H9 (cell line): Measurements from ENCODE around the gene KCNJ12. TPM values are rescaled to one million over a fixed set of nuclear protein-coding genes. Genes with fewer than 3 reads are reported as not detected.
A peak's percentile ranks its signal among the peaks of the same experiment; 100 is the strongest.

ENCODE experiments used
- DNase-seq: peaks from one replicate; pipeline ENCODE4 v3.0.0-alpha.2; 2017
- H2AFZ ChIP-seq: one replicate; pipeline ENCODE4 v1.6.1; 2013; ENCODE audit warnings: mild to moderate bottlenecking, low read length, control low read depth, moderate library complexity
- H2AK5ac ChIP-seq: 2 replicates; pipeline ENCODE4 v1.6.1; 2013; ENCODE audit warnings: low read length, control low read depth, mixed read lengths; ENCODE audit not compliant: insufficient read length
- H2BK120ac ChIP-seq: one replicate; pipeline ENCODE4 v1.6.1; 2013; ENCODE audit warnings: low read depth, mild to moderate bottlenecking, low read length, control low read depth, inconsistent platforms; ENCODE audit not compliant: poor library complexity, severe bottlenecking
- H2BK12ac ChIP-seq: 2 replicates; pipeline ENCODE4 v1.6.1; 2013; ENCODE audit warnings: low read length, control low read depth, mixed read lengths, low read depth; ENCODE audit not compliant: insufficient read length
- H2BK15ac ChIP-seq: 2 replicates; pipeline ENCODE4 v1.6.1; 2013; ENCODE audit warnings: low read depth, low read length, control low read depth
- H2BK20ac ChIP-seq: one replicate; pipeline ENCODE4 v1.6.1; 2013; ENCODE audit warnings: low read depth, mild to moderate bottlenecking, low read length, control low read depth, inconsistent platforms; ENCODE audit not compliant: poor library complexity, severe bottlenecking
- H2BK5ac ChIP-seq: 2 replicates; pipeline ENCODE4 v1.6.1; 2013; ENCODE audit warnings: low read length, control low read depth, mixed read lengths; ENCODE audit not compliant: insufficient read length
- H3K14ac ChIP-seq: 2 replicates; pipeline ENCODE4 v1.6.1; 2013; ENCODE audit warnings: low read length, control low read depth; ENCODE audit not compliant: insufficient read depth
- H3K18ac ChIP-seq: 2 replicates; pipeline ENCODE4 v1.6.1; 2013; ENCODE audit warnings: low read depth, mild to moderate bottlenecking, mixed read lengths, low read length, control low read depth; ENCODE audit not compliant: insufficient read length
- H3K23ac ChIP-seq: 2 replicates; pipeline ENCODE4 v1.6.1; 2013; ENCODE audit warnings: low read length, control low read depth, mixed read lengths, low read depth; ENCODE audit not compliant: insufficient read length
- H3K23me2 ChIP-seq: 2 replicates; pipeline ENCODE4 v1.6.1; 2013; ENCODE audit warnings: low read depth, mild to moderate bottlenecking, mixed read lengths, low read length, control low read depth; ENCODE audit not compliant: insufficient read length, poor library complexity, severe bottlenecking
- H3K27ac ChIP-seq: 2 replicates; pipeline ENCODE4 v1.5.1; 2013; ENCODE audit warnings: low read length, control low read depth, mixed read lengths, low read depth; ENCODE audit not compliant: insufficient read length
- H3K27me3 ChIP-seq: 2 replicates; pipeline ENCODE4 v1.6.1; 2013; ENCODE audit warnings: low read length, control low read depth, inconsistent platforms; ENCODE audit not compliant: insufficient read depth
- H3K4ac ChIP-seq: 2 replicates; pipeline ENCODE4 v1.6.1; 2013; ENCODE audit warnings: low read depth, mild to moderate bottlenecking, control low read depth, inconsistent platforms, low read length, moderate library complexity
- H3K4me1 ChIP-seq: 2 replicates; pipeline ENCODE4 v1.6.1; 2013; ENCODE audit warnings: low read length, control low read depth, inconsistent platforms; ENCODE audit not compliant: insufficient read depth
- H3K4me2 ChIP-seq: 2 replicates; pipeline ENCODE4 v1.6.1; 2013; ENCODE audit warnings: low read length, control low read depth, mixed read lengths; ENCODE audit not compliant: insufficient read length, insufficient read depth
- H3K56ac ChIP-seq: 2 replicates; pipeline ENCODE4 v1.6.1; 2013; ENCODE audit warnings: low read depth, mild to moderate bottlenecking, mixed read lengths, low read length, control low read depth; ENCODE audit not compliant: insufficient read length
- H3K79me1 ChIP-seq: 2 replicates; pipeline ENCODE4 v1.6.1; 2013; ENCODE audit warnings: low read depth, mild to moderate bottlenecking, moderate library complexity, low read length, control low read depth, inconsistent platforms; ENCODE audit not compliant: insufficient read depth, poor library complexity, severe bottlenecking
- H3K79me2 ChIP-seq: 2 replicates; pipeline ENCODE4 v1.6.1; 2013; ENCODE audit warnings: low read length, control low read depth, inconsistent platforms; ENCODE audit not compliant: insufficient read depth
- H3K9ac ChIP-seq: 2 replicates; pipeline ENCODE4 v1.6.1; 2013; ENCODE audit warnings: low read length, control low read depth, mixed read lengths; ENCODE audit not compliant: insufficient read length; ENCODE audit errors: extremely low read depth
- H3K9me3 ChIP-seq: one replicate; pipeline ENCODE4 v1.6.1; 2013; ENCODE audit warnings: low read depth, low read length, inconsistent platforms; ENCODE audit not compliant: control insufficient read depth
- H3T11ph ChIP-seq: one replicate; pipeline ENCODE4 v1.6.1; 2013; ENCODE audit warnings: mild to moderate bottlenecking, low read length, control low read depth, inconsistent platforms
- H4K20me1 ChIP-seq: one replicate; pipeline ENCODE4 v1.6.1; 2013; ENCODE audit not compliant: control insufficient read depth, insufficient read length, insufficient read depth
- H4K5ac ChIP-seq: 2 replicates; pipeline ENCODE4 v1.6.1; 2013; ENCODE audit warnings: low read depth, mild to moderate bottlenecking, mixed read lengths, low read length, control low read depth; ENCODE audit not compliant: insufficient read length
- H4K8ac ChIP-seq: replicated peaks from 2 replicates; pipeline ENCODE4 v1.6.1; 2013; ENCODE audit warnings: low read length, control low read depth, mixed read lengths, low read depth; ENCODE audit not compliant: insufficient read length
- H4K91ac ChIP-seq: 2 replicates; pipeline ENCODE4 v1.6.1; 2013; ENCODE audit warnings: low read depth, mild to moderate bottlenecking, moderate library complexity, mixed read lengths, low read length, control low read depth; ENCODE audit not compliant: insufficient read length
- H3K27ac Mint-ChIP-seq, 3 experiments: 2 replicates in 2 of 3; 3 replicates in 1 of 3; pipeline ENCODE4 v1.8.0; 2020 to 2021; ENCODE audit warnings: mixed read lengths in 3 of 3, mild to moderate bottlenecking in 1 of 3, moderate library complexity in 1 of 3
- H3K27me3 Mint-ChIP-seq: 2 replicates; pipeline ENCODE4 v1.8.0; 2021; ENCODE audit warnings: low read depth, mild to moderate bottlenecking, moderate library complexity, mixed read lengths
- H3K36me3 Mint-ChIP-seq, 3 experiments: 2 replicates in 2 of 3; 3 replicates in 1 of 3; pipeline ENCODE4 v1.8.0; 2020 to 2021; ENCODE audit warnings: low read depth in 3 of 3, mixed read lengths in 3 of 3; ENCODE audit not compliant: insufficient read depth in 1 of 3
- H3K4me1 Mint-ChIP-seq, 2 experiments: 2 replicates each; pipeline ENCODE4 v1.8.0; 2020; ENCODE audit warnings: mixed read lengths in 2 of 2
- H3K4me3 Mint-ChIP-seq, 2 experiments: 2 replicates in 1 of 2; 3 replicates in 1 of 2; pipeline ENCODE4 v1.8.0; 2020 to 2021; ENCODE audit warnings: mild to moderate bottlenecking in 2 of 2, mixed read lengths in 2 of 2, moderate library complexity in 1 of 2
- H3K9me3 Mint-ChIP-seq, 2 experiments: 2 replicates in 1 of 2; 3 replicates in 1 of 2; pipeline ENCODE4 v1.8.0; 2020; ENCODE audit warnings: mild to moderate bottlenecking in 2 of 2, mixed read lengths in 2 of 2, moderate library complexity in 1 of 2
- CTCF ChIP-seq: fragments of 200-600 bp; sonication (generic); conservative IDR thresholded peaks from 3 replicates; pipeline ENCODE4 v1.8.0; 2021; ENCODE audit warnings: antibody characterized with exemption, mild to moderate bottlenecking
- WGBS: extraction: QIAGEN DNeasy Blood & Tissue Kit; methylation state at CpG from one replicate; pipeline ENCODE4 v1.1.7; 2013; ENCODE audit warnings: missing lambda C conversion rate, low lambda C conversion rate, mixed read lengths; ENCODE audit not compliant: insufficient read length; ENCODE audit errors: extremely low coverage; 5-methylcytosine and 5-hydroxymethylcytosine counted together
- total RNA-seq: library from RNA; stranded (reverse); gene quantifications from 2 replicates; pipeline ENCODE4 v1.2.1, GENCODE V29; 2021

KCNJ12 gene
- total RNA-seq, 1 experiment from 2014 or later: 0.39 TPM

- H3K23me2 ChIP-seq: peaks cover 8% of the 10 kb centered on the region
- H2BK120ac ChIP-seq: no peak overlapping the region
- no peaks in the 10 kb centered on the region for H3K79me2 ChIP-seq
- H3K18ac ChIP-seq: peak overlapping the region; percentile 79
- H3K4me1 ChIP-seq: peaks cover 2% of the 10 kb centered on the region; the same call in 1 of the 2 replicates
- no peaks in the 10 kb centered on the region for H3K79me1 ChIP-seq
- Mint-ChIP-seq H3K9me3 (peaks cover 4% of the 10 kb centered on the region in 2 experiments; a peak in 2 of 5 replicates), H3K27me3 (peaks cover 45% of the 10 kb centered on the region), H3K27ac (no peak overlapping the region), H3K36me3 (no peaks in the 10 kb centered on the region), H3K4me3 (peak overlapping the region; percentile 30 to 64), H3K4me1 (peaks cover 10 to 20% of the 10 kb centered on the region in 2 experiments)
- H3K14ac ChIP-seq: peak overlapping the region; percentile 2; the same call in 1 of the 2 replicates
- H3K4me2 ChIP-seq: peak overlapping the region; percentile 39
- no peak overlapping the region for H4K5ac ChIP-seq
- H2BK20ac ChIP-seq: no peak overlapping the region
- no peak overlapping the region for H2BK5ac ChIP-seq
- TF ChIP-seq CTCF: peak; percentile 83
- H3K56ac ChIP-seq: no peak overlapping the region
- H3K23ac ChIP-seq: no peak overlapping the region
- no peaks in the 10 kb centered on the region for H4K20me1 ChIP-seq
- no peak overlapping the region for H2AK5ac ChIP-seq
- no peaks in the 10 kb centered on the region; the same call in 1 of the 2 replicates for H3K27me3 ChIP-seq
- H4K8ac ChIP-seq: no peak overlapping the region
- no peak overlapping the region for H3T11ph ChIP-seq
- H3K27ac ChIP-seq: no peak overlapping the region
- H3K9me3 ChIP-seq: no peaks in the 10 kb centered on the region
- H4K91ac ChIP-seq: no peak overlapping the region
- peak; percentile 80 for DNase-seq
- H2BK15ac ChIP-seq: no peak overlapping the region
- no peak overlapping the region for H3K4ac ChIP-seq
- no peak overlapping the region for H3K9ac ChIP-seq
- H2BK12ac ChIP-seq: no peak overlapping the region
- WGBS: no CpG with 5 or more reads among the region's 49 CpGs
- H2AFZ ChIP-seq: no peak overlapping the region
These were observed 76.4 kb downstream of the KCNJ12 start for GRCh38 chr17:21452377-21453143.
